Endothelial cell of umbilical vein (primary cell): ENCODE data around the gene CIC. TPM values are rescaled to one million over a fixed set of nuclear protein-coding genes. Genes with fewer than 3 reads are reported as not detected.

Experiments used
- BruUV-seq: library from RNA; stranded (reverse); fragments of 400-500 nt; replicated peaks from 2 replicates; lab custom pipeline; 2021; lab: Mats Ljungman, UMichigan
- CTCF ChIA-PET: fragments of 300-600, 350-600 bp; sonication (Branson Sonifier 250); formaldehyde crosslinking; loops from one replicate; lab custom pipeline; 2021; ENCODE audit warnings: antibody characterized with exemption, inconsistent platforms; lab: Charles Lee
- POLR2A ChIA-PET: fragments of 300-600, 350-600 bp; sonication (Branson Sonifier 250); formaldehyde crosslinking; loops from one replicate; lab custom pipeline; 2021; ENCODE audit warnings: antibody characterized with exemption, inconsistent platforms; lab: Charles Lee
- DNase-seq: peaks from one replicate; pipeline ENCODE4 v3.0.0-alpha.2; 2011; ENCODE audit warnings: low read depth, low spot score
- FAIRE-seq: peaks from 2 replicates; lab custom pipeline; 2011; peaks lifted over from hg19 to GRCh38; lab: Jason Lieb, UNC
- H2AFZ ChIP-seq: 2 replicates; pipeline ENCODE4 v1.6.0; 2012; ENCODE audit warnings: low read depth, low read length, control low read depth, inconsistent platforms
- H3K27ac ChIP-seq: 2 replicates; pipeline ENCODE4 v1.5.1; 2011; ENCODE audit warnings: low read depth, mild to moderate bottlenecking, control low read depth, low read length, moderate library complexity; ENCODE audit not compliant: insufficient read depth
- H3K27me3 ChIP-seq, 2 experiments: 2 replicates each; pipeline versions ENCODE4 v1.6.0 to v1.6.1; 2011; ENCODE audit warnings: low read length in 2 of 2, mixed read lengths in 1 of 2; ENCODE audit not compliant: control insufficient read depth in 2 of 2, insufficient read depth in 2 of 2
- H3K36me3 ChIP-seq, 2 experiments: 2 replicates in 1 of 2; 3 replicates in 1 of 2; pipeline ENCODE4 v1.5.1; 2011; ENCODE audit warnings: low read length in 2 of 2, mild to moderate bottlenecking in 1 of 2, moderate library complexity in 1 of 2; ENCODE audit not compliant: control insufficient read depth in 2 of 2, insufficient read depth in 2 of 2; ENCODE audit errors: extremely low read depth in 1 of 2
- H3K4me1 ChIP-seq: 3 replicates; pipeline ENCODE4 v1.5.1; 2011; ENCODE audit warnings: mild to moderate bottlenecking, low read length; ENCODE audit not compliant: control insufficient read depth, insufficient read depth; ENCODE audit errors: extremely low read depth
- H3K4me2 ChIP-seq: 2 replicates; pipeline ENCODE4 v1.6.1; 2011; ENCODE audit warnings: low read length, control low read depth, mixed read lengths; ENCODE audit not compliant: insufficient read depth
- H3K4me3 ChIP-seq, 3 experiments: fragments of 200-600 bp in 1 of 3; sonication (generic), shearing (Covaris generic) in 1 of 3; replicated peaks in 1 of 3; 2 replicates each; pipeline ENCODE4 v1.5.1; 2011 to 2016; ENCODE audit warnings: control low read depth in 3 of 3, low read length in 3 of 3, mild to moderate bottlenecking in 2 of 3, inconsistent platforms in 1 of 3, low read depth in 1 of 3, moderate library complexity in 1 of 3; ENCODE audit not compliant: insufficient read depth in 1 of 3
- H3K79me2 ChIP-seq: 2 replicates; pipeline ENCODE4 v1.6.0; 2012; ENCODE audit warnings: low read length, inconsistent platforms; ENCODE audit not compliant: control insufficient read depth, insufficient read depth
- H3K9ac ChIP-seq: replicated peaks from 2 replicates; pipeline ENCODE3; 2011; ENCODE audit warnings: low read length, control low read depth; ENCODE audit not compliant: insufficient read depth; ENCODE audit errors: extremely low read depth
- H3K9me1 ChIP-seq: replicated peaks from 3 replicates; pipeline ENCODE4 v1.6.0; 2011; ENCODE audit warnings: mild to moderate bottlenecking, low read length; ENCODE audit not compliant: control insufficient read depth, insufficient read depth; ENCODE audit errors: extremely low read depth
- H3K9me3 ChIP-seq: replicated peaks from 2 replicates; pipeline ENCODE4 v1.5.1; 2012; ENCODE audit warnings: low read length, inconsistent platforms; ENCODE audit not compliant: control insufficient read depth, insufficient read depth
- H4K20me1 ChIP-seq: replicated peaks from 2 replicates; pipeline ENCODE3; 2011; ENCODE audit warnings: mild to moderate bottlenecking, low read length; ENCODE audit not compliant: control insufficient read depth, insufficient read depth; ENCODE audit errors: extremely low read depth
- EZH2 ChIP-seq: IDR thresholded peaks from 2 replicates; pipeline ENCODE4 v1.6.1; 2012; ENCODE audit warnings: borderline replicate concordance, low read depth, mild to moderate bottlenecking, moderate library complexity, low read length, inconsistent platforms; ENCODE audit not compliant: severe bottlenecking
- FOS ChIP-seq: IDR thresholded peaks from 2 replicates; pipeline ENCODE4 v1.6.1; 2011; ENCODE audit warnings: mild to moderate bottlenecking, low read length, moderate library complexity, borderline replicate concordance; ENCODE audit not compliant: insufficient read depth
- GATA2 ChIP-seq: IDR thresholded peaks from 2 replicates; pipeline ENCODE4 v1.7.0; 2011; ENCODE audit warnings: low read depth, mild to moderate bottlenecking, moderate library complexity, mixed read lengths, low read length; ENCODE audit not compliant: insufficient read length, insufficient read depth
- JUN ChIP-seq: IDR thresholded peaks from 2 replicates; pipeline ENCODE4 v1.6.1; 2011; ENCODE audit warnings: borderline replicate concordance, low read depth; ENCODE audit not compliant: insufficient read length, insufficient read depth
- MYC ChIP-seq: IDR thresholded peaks from one replicate; pipeline ENCODE4 v1.6.1; 2011; ENCODE audit warnings: mild to moderate bottlenecking, low read depth, low read length
- POLR2A ChIP-seq: IDR thresholded peaks from 2 replicates; pipeline ENCODE4 v1.6.1; 2012; ENCODE audit warnings: low read depth, mild to moderate bottlenecking, control low read depth, low read length
- POLR2AphosphoS5 ChIP-seq: IDR thresholded peaks from 2 replicates; pipeline ENCODE4 v1.6.1; 2012; ENCODE audit warnings: low read depth, mild to moderate bottlenecking, control low read depth, low read length, moderate library complexity; ENCODE audit not compliant: insufficient read depth
- dilution Hi-C: fragments of 300-500 bp; cut with MboI; formaldehyde crosslinking; loops from one replicate; pipeline ENCODE4 v1.15.0; 2019; ENCODE audit warnings: low sequenced_read_pairs; ENCODE audit not compliant: extremely low pct_ligation_motif_present
- intact Hi-C: fragments of 100-400 bp; cut with micrococcal nuclease; formaldehyde crosslinking; loops from one replicate; pipeline ENCODE4 v1.10.0; 2022
- polyA plus RNA-seq, 4 experiments: library from polyadenylated mRNA; depleted of rRNA in 3 of 4; stranded (reverse) in 3 of 4; unstranded in 1 of 4; fragments of >200 nt; gene quantifications; 2 replicates each; pipeline versions ENCODE4 v1.2.1 to v1.2.3, GENCODE V29; 2011 to 2012; ENCODE audit warnings: missing spikeins in 1 of 4
- total RNA-seq: library from RNA; stranded (reverse); gene quantifications from 2 replicates; pipeline ENCODE4 v1.2.3, GENCODE V29; 2021
- TF ChIP-seq, protein P1 (sequence below): IDR thresholded peaks from 2 replicates; pipeline ENCODE4 v1.6.1; 2011; ENCODE audit not compliant: insufficient read depth, insufficient read length
- TF ChIP-seq, protein P2 (sequence below), 2 donors: IDR thresholded peaks; 1 replicate in 1 of 2; 2 replicates in 1 of 2; pipeline ENCODE4 v1.5.1; 2011; ENCODE audit warnings: low read length in 2 of 2, mild to moderate bottlenecking in 2 of 2, moderate library complexity in 2 of 2, control low read depth in 1 of 2, inconsistent platforms in 1 of 2, low read depth in 1 of 2; ENCODE audit not compliant: insufficient read depth in 1 of 2; ENCODE audit errors: extremely low read depth in 1 of 2

Gene CIC
- total and polyA plus RNA-seq, 2 donors (not counting 3 experiments of a cell fraction or from before 2014, with no cell fraction given), result 18.4 to 86.0 TPM

DNA sequence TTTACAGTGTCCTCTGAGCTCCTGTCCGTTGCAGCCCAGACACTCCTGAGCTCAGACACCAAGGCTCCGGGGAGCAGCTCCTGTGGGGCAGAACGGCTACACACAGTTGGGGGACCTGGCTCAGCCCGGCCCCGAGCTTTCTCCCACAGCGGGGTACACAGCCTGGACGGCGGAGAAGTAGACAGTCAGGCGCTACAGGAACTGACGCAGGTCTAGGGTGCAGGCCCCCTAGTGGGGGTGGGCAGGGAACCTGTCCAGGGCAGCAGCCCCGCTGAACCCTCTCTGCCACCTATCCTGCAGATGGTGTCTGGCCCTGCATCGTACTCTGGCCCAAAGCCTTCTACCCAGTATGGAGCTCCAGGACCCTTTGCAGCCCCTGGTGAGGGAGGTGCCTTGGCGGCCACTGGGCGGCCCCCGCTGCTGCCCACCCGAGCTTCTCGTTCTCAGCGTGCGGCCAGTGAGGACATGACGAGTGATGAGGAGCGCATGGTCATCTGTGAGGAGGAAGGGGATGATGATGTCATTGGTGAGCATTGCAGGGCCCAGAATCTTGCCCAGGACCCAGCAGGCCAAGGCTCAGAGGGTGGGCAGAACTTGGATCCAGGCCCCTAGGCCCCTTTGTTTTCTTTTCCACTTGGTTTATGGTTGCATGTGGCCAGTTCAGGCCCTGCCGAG is 20.0 kb downstream of the CIC start:
- no peak overlapping the region for H3K4me2 ChIP-seq
- no peak for TF ChIP-seq POLR2A
- no peak for TF ChIP-seq GATA2
- TF ChIP-seq, protein P1, sequence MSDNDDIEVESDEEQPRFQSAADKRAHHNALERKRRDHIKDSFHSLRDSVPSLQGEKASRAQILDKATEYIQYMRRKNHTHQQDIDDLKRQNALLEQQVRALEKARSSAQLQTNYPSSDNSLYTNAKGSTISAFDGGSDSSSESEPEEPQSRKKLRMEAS, result no peak
- TF ChIP-seq EZH2, result no peak
- TF ChIP-seq, protein P2, sequence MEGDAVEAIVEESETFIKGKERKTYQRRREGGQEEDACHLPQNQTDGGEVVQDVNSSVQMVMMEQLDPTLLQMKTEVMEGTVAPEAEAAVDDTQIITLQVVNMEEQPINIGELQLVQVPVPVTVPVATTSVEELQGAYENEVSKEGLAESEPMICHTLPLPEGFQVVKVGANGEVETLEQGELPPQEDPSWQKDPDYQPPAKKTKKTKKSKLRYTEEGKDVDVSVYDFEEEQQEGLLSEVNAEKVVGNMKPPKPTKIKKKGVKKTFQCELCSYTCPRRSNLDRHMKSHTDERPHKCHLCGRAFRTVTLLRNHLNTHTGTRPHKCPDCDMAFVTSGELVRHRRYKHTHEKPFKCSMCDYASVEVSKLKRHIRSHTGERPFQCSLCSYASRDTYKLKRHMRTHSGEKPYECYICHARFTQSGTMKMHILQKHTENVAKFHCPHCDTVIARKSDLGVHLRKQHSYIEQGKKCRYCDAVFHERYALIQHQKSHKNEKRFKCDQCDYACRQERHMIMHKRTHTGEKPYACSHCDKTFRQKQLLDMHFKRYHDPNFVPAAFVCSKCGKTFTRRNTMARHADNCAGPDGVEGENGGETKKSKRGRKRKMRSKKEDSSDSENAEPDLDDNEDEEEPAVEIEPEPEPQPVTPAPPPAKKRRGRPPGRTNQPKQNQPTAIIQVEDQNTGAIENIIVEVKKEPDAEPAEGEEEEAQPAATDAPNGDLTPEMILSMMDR (IDR thresholded peaks at IDR 0.05; ENCODE audit: extremely low read depth in 1 of 2, insufficient read depth in 1 of 2, low read depth in 1 of 2, low read length in 2 of 2), result no peak
- no peak for TF ChIP-seq FOS
- TF ChIP-seq JUN, result no peak
- no peak for TF ChIP-seq POLR2AphosphoS5
- no peak for TF ChIP-seq MYC
- intact Hi-C loops, result no loop called here
- FAIRE-seq (no peak), DNase-seq (no peak)
- ChIA-PET CTCF (interaction anchor here (0.9 to 1.9 kb wide), 2 partner anchors 10 to 43 kb away, joined by 4 to 8 read pairs; no protein-coding TSS in a partner anchor), POLR2A (no interaction called here)
- H3K4me1 ChIP-seq, result peaks cover 17% of the 10 kb centered on the region
- H3K27me3 ChIP-seq, result no peaks in the 10 kb centered on the region
- peaks cover 14 to 66% of the 10 kb centered on the region in 2 experiments for H3K36me3 ChIP-seq
- no peak overlapping the region for H2AFZ ChIP-seq
- H4K20me1 ChIP-seq, result no peaks in the 10 kb centered on the region
- H3K9me3 ChIP-seq, result no peaks in the 10 kb centered on the region
- peaks cover 17% of the 10 kb centered on the region for H3K79me2 ChIP-seq
- BruUV-seq, result no TSS peak
- dilution Hi-C loops, result no loop called here
- no peaks in the 10 kb centered on the region for H3K9me1 ChIP-seq
- no peak overlapping the region for H3K9ac ChIP-seq
- H3K27ac ChIP-seq, result no peak overlapping the region
- no peak overlapping the region for H3K4me3 ChIP-seq
